Endothelial cell of umbilical vein (primary cell): ENCODE data around the gene COX7A2L. TPM values are rescaled to one million over a fixed set of nuclear protein-coding genes. Genes with fewer than 3 reads are reported as not detected.

Experiments used
- BruUV-seq: library from RNA; stranded (reverse); fragments of 400-500 nt; replicated peaks from 2 replicates; lab custom pipeline; 2021; lab: Mats Ljungman, UMichigan
- CTCF ChIA-PET: fragments of 300-600, 350-600 bp; sonication (Branson Sonifier 250); formaldehyde crosslinking; loops from one replicate; lab custom pipeline; 2021; ENCODE audit warnings: antibody characterized with exemption, inconsistent platforms; lab: Charles Lee
- POLR2A ChIA-PET: fragments of 300-600, 350-600 bp; sonication (Branson Sonifier 250); formaldehyde crosslinking; loops from one replicate; lab custom pipeline; 2021; ENCODE audit warnings: antibody characterized with exemption, inconsistent platforms; lab: Charles Lee
- DNase-seq: peaks from one replicate; pipeline ENCODE4 v3.0.0-alpha.2; 2011; ENCODE audit warnings: low read depth, low spot score
- FAIRE-seq: peaks from 2 replicates; lab custom pipeline; 2011; peaks lifted over from hg19 to GRCh38; lab: Jason Lieb, UNC
- H2AFZ ChIP-seq: 2 replicates; pipeline ENCODE4 v1.6.0; 2012; ENCODE audit warnings: low read depth, low read length, control low read depth, inconsistent platforms
- H3K27ac ChIP-seq: 2 replicates; pipeline ENCODE4 v1.5.1; 2011; ENCODE audit warnings: low read depth, mild to moderate bottlenecking, control low read depth, low read length, moderate library complexity; ENCODE audit not compliant: insufficient read depth
- H3K27me3 ChIP-seq, 2 experiments: 2 replicates each; pipeline versions ENCODE4 v1.6.0 to v1.6.1; 2011; ENCODE audit warnings: low read length in 2 of 2, mixed read lengths in 1 of 2; ENCODE audit not compliant: control insufficient read depth in 2 of 2, insufficient read depth in 2 of 2
- H3K36me3 ChIP-seq, 2 experiments: 2 replicates in 1 of 2; 3 replicates in 1 of 2; pipeline ENCODE4 v1.5.1; 2011; ENCODE audit warnings: low read length in 2 of 2, mild to moderate bottlenecking in 1 of 2, moderate library complexity in 1 of 2; ENCODE audit not compliant: control insufficient read depth in 2 of 2, insufficient read depth in 2 of 2; ENCODE audit errors: extremely low read depth in 1 of 2
- H3K4me1 ChIP-seq: 3 replicates; pipeline ENCODE4 v1.5.1; 2011; ENCODE audit warnings: mild to moderate bottlenecking, low read length; ENCODE audit not compliant: control insufficient read depth, insufficient read depth; ENCODE audit errors: extremely low read depth
- H3K4me2 ChIP-seq: 2 replicates; pipeline ENCODE4 v1.6.1; 2011; ENCODE audit warnings: low read length, control low read depth, mixed read lengths; ENCODE audit not compliant: insufficient read depth
- H3K4me3 ChIP-seq, 3 experiments: fragments of 200-600 bp in 1 of 3; sonication (generic), shearing (Covaris generic) in 1 of 3; replicated peaks in 1 of 3; 2 replicates each; pipeline ENCODE4 v1.5.1; 2011 to 2016; ENCODE audit warnings: control low read depth in 3 of 3, low read length in 3 of 3, mild to moderate bottlenecking in 2 of 3, inconsistent platforms in 1 of 3, low read depth in 1 of 3, moderate library complexity in 1 of 3; ENCODE audit not compliant: insufficient read depth in 1 of 3
- H3K79me2 ChIP-seq: 2 replicates; pipeline ENCODE4 v1.6.0; 2012; ENCODE audit warnings: low read length, inconsistent platforms; ENCODE audit not compliant: control insufficient read depth, insufficient read depth
- H3K9ac ChIP-seq: replicated peaks from 2 replicates; pipeline ENCODE3; 2011; ENCODE audit warnings: low read length, control low read depth; ENCODE audit not compliant: insufficient read depth; ENCODE audit errors: extremely low read depth
- H3K9me1 ChIP-seq: replicated peaks from 3 replicates; pipeline ENCODE4 v1.6.0; 2011; ENCODE audit warnings: mild to moderate bottlenecking, low read length; ENCODE audit not compliant: control insufficient read depth, insufficient read depth; ENCODE audit errors: extremely low read depth
- H3K9me3 ChIP-seq: replicated peaks from 2 replicates; pipeline ENCODE4 v1.5.1; 2012; ENCODE audit warnings: low read length, inconsistent platforms; ENCODE audit not compliant: control insufficient read depth, insufficient read depth
- H4K20me1 ChIP-seq: replicated peaks from 2 replicates; pipeline ENCODE3; 2011; ENCODE audit warnings: mild to moderate bottlenecking, low read length; ENCODE audit not compliant: control insufficient read depth, insufficient read depth; ENCODE audit errors: extremely low read depth
- CTCF ChIP-seq, 2 donors: IDR thresholded peaks; 1 replicate in 1 of 2; 2 replicates in 1 of 2; pipeline ENCODE4 v1.5.1; 2011; ENCODE audit warnings: low read length in 2 of 2, mild to moderate bottlenecking in 2 of 2, moderate library complexity in 2 of 2, control low read depth in 1 of 2, inconsistent platforms in 1 of 2, low read depth in 1 of 2; ENCODE audit not compliant: insufficient read depth in 1 of 2; ENCODE audit errors: extremely low read depth in 1 of 2
- EZH2 ChIP-seq: IDR thresholded peaks from 2 replicates; pipeline ENCODE4 v1.6.1; 2012; ENCODE audit warnings: borderline replicate concordance, low read depth, mild to moderate bottlenecking, moderate library complexity, low read length, inconsistent platforms; ENCODE audit not compliant: severe bottlenecking
- FOS ChIP-seq: IDR thresholded peaks from 2 replicates; pipeline ENCODE4 v1.6.1; 2011; ENCODE audit warnings: mild to moderate bottlenecking, low read length, moderate library complexity, borderline replicate concordance; ENCODE audit not compliant: insufficient read depth
- GATA2 ChIP-seq: IDR thresholded peaks from 2 replicates; pipeline ENCODE4 v1.7.0; 2011; ENCODE audit warnings: low read depth, mild to moderate bottlenecking, moderate library complexity, mixed read lengths, low read length; ENCODE audit not compliant: insufficient read length, insufficient read depth
- JUN ChIP-seq: IDR thresholded peaks from 2 replicates; pipeline ENCODE4 v1.6.1; 2011; ENCODE audit warnings: borderline replicate concordance, low read depth; ENCODE audit not compliant: insufficient read length, insufficient read depth
- MAX ChIP-seq: IDR thresholded peaks from 2 replicates; pipeline ENCODE4 v1.6.1; 2011; ENCODE audit not compliant: insufficient read depth, insufficient read length
- MYC ChIP-seq: IDR thresholded peaks from one replicate; pipeline ENCODE4 v1.6.1; 2011; ENCODE audit warnings: mild to moderate bottlenecking, low read depth, low read length
- POLR2A ChIP-seq: IDR thresholded peaks from 2 replicates; pipeline ENCODE4 v1.6.1; 2012; ENCODE audit warnings: low read depth, mild to moderate bottlenecking, control low read depth, low read length
- POLR2AphosphoS5 ChIP-seq: IDR thresholded peaks from 2 replicates; pipeline ENCODE4 v1.6.1; 2012; ENCODE audit warnings: low read depth, mild to moderate bottlenecking, control low read depth, low read length, moderate library complexity; ENCODE audit not compliant: insufficient read depth
- dilution Hi-C: fragments of 300-500 bp; cut with MboI; formaldehyde crosslinking; loops from one replicate; pipeline ENCODE4 v1.15.0; 2019; ENCODE audit warnings: low sequenced_read_pairs; ENCODE audit not compliant: extremely low pct_ligation_motif_present
- intact Hi-C: fragments of 100-400 bp; cut with micrococcal nuclease; formaldehyde crosslinking; loops from one replicate; pipeline ENCODE4 v1.10.0; 2022
- polyA plus RNA-seq, 4 experiments: library from polyadenylated mRNA; depleted of rRNA in 3 of 4; stranded (reverse) in 3 of 4; unstranded in 1 of 4; fragments of >200 nt; gene quantifications; 2 replicates each; pipeline versions ENCODE4 v1.2.1 to v1.2.3, GENCODE V29; 2011 to 2012; ENCODE audit warnings: missing spikeins in 1 of 4
- total RNA-seq: library from RNA; stranded (reverse); gene quantifications from 2 replicates; pipeline ENCODE4 v1.2.3, GENCODE V29; 2021

The COX7A2L gene
- total and polyA plus RNA-seq, 2 donors (not counting 3 experiments of a cell fraction or from before 2014, with no cell fraction given) = 94.2 to 119 TPM

GRCh38 chr2:42315844-42316470, 45.1 kb downstream of the COX7A2L start:
- H3K4me3 ChIP-seq = no peak overlapping the region
- no peak overlapping the region for H3K9ac ChIP-seq
- no peaks in the 10 kb centered on the region for H3K79me2 ChIP-seq
- H3K4me2 ChIP-seq = no peak overlapping the region
- peaks cover 11% of the 10 kb centered on the region for H3K4me1 ChIP-seq
- TF ChIP-seq MYC (no peak), CTCF (IDR thresholded peaks at IDR 0.05; ENCODE audit: extremely low read depth in 1 of 2, insufficient read depth in 1 of 2, low read depth in 1 of 2, low read length in 2 of 2) (no peak), POLR2A (no peak), JUN (no peak), POLR2AphosphoS5 (no peak), FOS (no peak), EZH2 (no peak), MAX (no peak), GATA2 (no peak)
- H3K27ac ChIP-seq = no peak overlapping the region
- H3K9me3 ChIP-seq = no peaks in the 10 kb centered on the region
- no TSS peak for BruUV-seq
- no peaks in the 10 kb centered on the region for H4K20me1 ChIP-seq
- intact Hi-C loops (loop anchor here (2.0 kb wide), 1 partner anchor 19 kb away; no protein-coding TSS in a partner anchor), dilution Hi-C loops (no loop called here)
- ChIA-PET POLR2A (no interaction called here), CTCF (interaction anchor here (3.6 kb wide), 1 partner anchor 13 kb away, joined by 21 read pairs; no protein-coding TSS in a partner anchor)
- no peaks in the 10 kb centered on the region for H3K27me3 ChIP-seq
- no peaks in the 10 kb centered on the region for H3K36me3 ChIP-seq
- no peak overlapping the region for H2AFZ ChIP-seq
- DNase-seq (no peak), FAIRE-seq (no peak)
- no peaks in the 10 kb centered on the region for H3K9me1 ChIP-seq
